Measurements from ENCODE around the gene TTLL9.

- TF ChIP-seq RAD21 (IDR thresholded peaks at IDR 0.05; ENCODE audit: low read length): no peak
- TF ChIP-seq GABPA (IDR thresholded peaks at IDR 0.05; ENCODE audit: low read depth): no peak
- no peak for TF ChIP-seq CTCF (IDR thresholded peaks at IDR 0.05)
- no peak for TF ChIP-seq MAX (IDR thresholded peaks at IDR 0.05; ENCODE audit: low read depth)
- no peak for TF ChIP-seq EZH2phosphoT487 (IDR thresholded peaks at IDR 0.05; ENCODE audit: borderline replicate concordance, low read depth)
- no peak for TF ChIP-seq USF2 (IDR thresholded peaks at IDR 0.05; ENCODE audit: borderline replicate concordance, low read depth, low read length)
- TF ChIP-seq REST (IDR thresholded peaks at IDR 0.05; ENCODE audit: low read depth, low read length): peak; percentile 60; the same call in 1 of the 2 replicates
- TF ChIP-seq ZBTB33 (IDR thresholded peaks at IDR 0.05; ENCODE audit: borderline replicate concordance, low read depth): no peak
Measured at GRCh38 chr20:31838646-31839292, 31.7 kb upstream of the TTLL9 start.

Measured in SK-N-SH (cell line).